Sigmoid colon (tissue), 7 donors: ENCODE measurements around the gene CC2D2A. TPM values are rescaled to one million over a fixed set of nuclear protein-coding genes. Genes with fewer than 3 reads are reported as not detected.
"Not testable (repeated sequence)": the region's sequence is repeated elsewhere in the genome, so short reads cannot be mapped to it uniquely, and the experiment has no call there.

Experiments used
- DNase-seq: peaks from one replicate; pipeline ENCODE4 v3.0.0-alpha.2; 2019
- H3K27ac ChIP-seq, 4 donors: fragments of 200-600 bp; sonication (generic); one replicate each; pipeline ENCODE4 v1.5.1; 2016 to 2019; ENCODE audit warnings: mild to moderate bottlenecking in 1 of 4
- H3K27me3 ChIP-seq, 3 donors: fragments of 200-600 bp; sonication (generic); one replicate each; pipeline ENCODE4 v1.5.1; 2019; ENCODE audit warnings: mild to moderate bottlenecking in 1 of 3
- H3K36me3 ChIP-seq, 4 donors: fragments of 200-600 bp; sonication (generic); one replicate each; pipeline ENCODE4 v1.5.1; 2016 to 2019
- H3K4me1 ChIP-seq, 4 donors: fragments of 200-600 bp; sonication (generic); one replicate each; pipeline ENCODE4 v1.5.1; 2017 to 2019
- H3K4me3 ChIP-seq, 4 donors: fragments of 200-600 bp; sonication (generic); one replicate each; pipeline ENCODE4 v1.5.1; 2017 to 2019; ENCODE audit warnings: mild to moderate bottlenecking in 2 of 4, moderate library complexity in 1 of 4
- H3K9me3 ChIP-seq, 4 donors: fragments of 200-600 bp in 3 of 4; sonication (generic) in 3 of 4; one replicate each; pipeline versions ENCODE4 v1.5.1 to v1.6.1; 2013 to 2019
- CTCF ChIP-seq, 4 experiments: fragments of 450-650 bp in 3 of 4; fragments of 200-600 bp in 1 of 4; IDR thresholded peaks; one replicate each; pipeline ENCODE4 v1.5.1; 2016 to 2019; ENCODE audit warnings: antibody characterized with exemption in 4 of 4, mild to moderate bottlenecking in 3 of 4, moderate library complexity in 2 of 4
- EP300 ChIP-seq, 4 donors: sonication (generic); formaldehyde crosslinking; IDR thresholded peaks; one replicate each; pipeline ENCODE4 v1.6.1; 2017; ENCODE audit warnings: antibody characterized with exemption in 4 of 4
- POLR2A ChIP-seq, 2 donors: fragments of 450-650 bp; IDR thresholded peaks; one replicate each; pipeline ENCODE4 v1.6.1; 2016; ENCODE audit warnings: antibody characterized with exemption in 2 of 2, mild to moderate bottlenecking in 2 of 2, moderate library complexity in 2 of 2
- POLR2AphosphoS5 ChIP-seq, 4 donors: sonication (generic); formaldehyde crosslinking; IDR thresholded peaks; one replicate each; pipeline ENCODE4 v1.6.1; 2017; ENCODE audit warnings: antibody characterized with exemption in 4 of 4
- WGBS, 2 donors: extraction: QIAGEN DNeasy Blood & Tissue Kit; methylation state at CpG; one replicate each; pipeline ENCODE4 v1.1.7; 2013; 5-methylcytosine and 5-hydroxymethylcytosine counted together
- intact Hi-C: fragments of 100-400 bp; cut with DNase I; formaldehyde crosslinking; loops from one replicate; pipeline ENCODE4 v1.15.1; 2023
- polyA plus RNA-seq, 3 donors: library from polyadenylated mRNA; stranded (reverse); fragments of 200-250 nt; gene quantifications; one replicate each; pipeline ENCODE4 v1.2.3, GENCODE V29; 2013
- total RNA-seq, 4 donors: library from RNA; depleted of rRNA; stranded (reverse); fragments of >200 nt; gene quantifications; one replicate each; pipeline ENCODE4 v1.1.0, GENCODE V29; 2016
- donor health status: healthy with polysubstance abuse.
- donor health status: Bipolar disorder and iron deficiency.
- donor health status: healthy.

CC2D2A gene
- total and polyA plus RNA-seq, 7 donors = 2.5 to 113 (median 41.0) TPM

DNA sequence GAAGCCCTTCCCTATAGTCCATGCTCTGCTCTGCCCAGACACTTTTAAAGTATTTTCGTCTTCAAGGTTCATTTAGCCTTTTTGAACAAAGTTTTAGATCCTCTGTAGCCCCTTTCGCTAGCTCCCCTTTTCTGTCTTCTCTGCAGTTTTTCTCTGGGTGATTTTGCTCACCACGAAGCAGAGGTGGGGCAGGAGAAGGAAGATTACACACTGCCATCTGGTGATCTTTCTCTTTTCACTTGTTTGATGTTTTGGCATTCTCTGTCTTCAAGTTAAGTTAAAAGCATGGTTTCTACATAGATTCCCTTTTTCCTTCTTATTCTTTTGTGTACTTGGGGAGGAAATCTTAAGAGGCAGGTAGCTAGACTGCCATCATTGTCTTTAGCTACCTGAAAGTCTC lies 43.9 kb downstream of the CC2D2A start:
- Histone ChIP-seq H3K9me3 (no peaks in the 10 kb centered on the region), H3K36me3 (peaks cover 15 to 81% (median 35%) of the 10 kb centered on the region in 4 donors), H3K27ac (no peak overlapping the region), H3K27me3 (no peaks in the 10 kb centered on the region), H3K4me3 (no peak overlapping the region), H3K4me1 (no peaks in the 10 kb centered on the region)
- DNase-seq = no peak
- 72 to 89% methylated on average over 3 of the region's 3 CpGs for WGBS, 2 donors
- intact Hi-C loops = no loop called here
- TF ChIP-seq CTCF (IDR thresholded peaks at IDR 0.05) (no peak), POLR2A (IDR thresholded peaks at IDR 0.05) (no peak), EP300 (IDR thresholded peaks at IDR 0.05) (no peak), POLR2AphosphoS5 (IDR thresholded peaks at IDR 0.05) (no peak)

DNA sequence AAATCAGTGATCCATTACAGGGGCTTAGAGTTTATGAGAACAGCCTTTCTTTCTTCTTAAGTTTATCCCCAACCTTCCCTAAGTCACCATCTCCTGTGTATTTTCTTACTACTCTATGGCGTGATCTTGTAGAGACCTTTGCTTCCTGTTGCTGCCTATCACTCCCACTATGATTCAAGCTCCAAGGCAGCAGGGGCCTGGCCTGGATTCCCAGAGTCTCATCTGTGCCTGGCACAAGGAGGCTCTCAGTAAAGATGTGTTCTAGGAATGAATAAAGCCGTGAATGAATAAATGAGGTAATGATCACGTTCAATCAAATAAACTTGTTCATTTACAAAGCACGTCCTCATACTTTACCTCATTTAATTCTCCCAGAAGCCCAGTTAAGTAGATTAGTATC lies 45.4 kb downstream of the CC2D2A start:
- Histone ChIP-seq H3K9me3 (no peaks in the 10 kb centered on the region), H3K27me3 (no peaks in the 10 kb centered on the region), H3K4me3 (no peak overlapping the region), H3K4me1 (no peaks in the 10 kb centered on the region), H3K27ac (no peak overlapping the region), H3K36me3 (peaks cover 15 to 81% (median 45%) of the 10 kb centered on the region in 4 donors)
- TF ChIP-seq CTCF (IDR thresholded peaks at IDR 0.05) (no peak), POLR2AphosphoS5 (IDR thresholded peaks at IDR 0.05) (no peak), EP300 (IDR thresholded peaks at IDR 0.05) (no peak), POLR2A (IDR thresholded peaks at IDR 0.05) (no peak)
- intact Hi-C loops = no loop called here
- WGBS, 2 donors = 93 to 94% methylated on average over 4 of the region's 4 CpGs
- DNase-seq = no peak

DNA sequence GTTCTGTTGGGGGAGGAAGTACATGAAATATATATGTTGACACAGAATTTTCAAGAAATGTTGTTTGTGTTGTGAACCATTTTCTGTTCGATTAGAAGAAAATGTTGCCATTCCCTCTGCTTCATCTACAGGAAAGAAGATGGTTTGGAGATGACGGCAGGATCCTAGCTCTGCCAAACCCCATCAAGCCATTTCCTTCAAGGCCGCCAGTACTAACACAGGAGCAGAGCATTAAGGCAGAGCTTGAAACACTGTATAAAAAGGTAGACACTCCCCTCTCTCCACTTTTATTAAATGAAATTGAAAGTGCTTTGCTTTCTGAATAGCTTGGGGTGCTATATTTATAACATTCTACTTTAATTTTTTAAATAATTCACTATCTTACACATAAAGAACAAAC lies 46.8 kb downstream of the CC2D2A start:
- no peak for TF ChIP-seq POLR2A (IDR thresholded peaks at IDR 0.05)
- no peak for TF ChIP-seq CTCF (IDR thresholded peaks at IDR 0.05)
- TF ChIP-seq POLR2AphosphoS5 (IDR thresholded peaks at IDR 0.05) = no peak
- no peak for TF ChIP-seq EP300 (IDR thresholded peaks at IDR 0.05)
- intact Hi-C loops = no loop called here
- H3K27me3 ChIP-seq = no peaks in the 10 kb centered on the region
- no peaks in the 10 kb centered on the region for H3K4me1 ChIP-seq
- H3K36me3 ChIP-seq = peaks cover 15 to 81% (median 36%) of the 10 kb centered on the region in 4 donors
- no peaks in the 10 kb centered on the region for H3K9me3 ChIP-seq
- 91 to 94% methylated on average over 3 of the region's 3 CpGs for WGBS, 2 donors
- DNase-seq = no peak
- H3K27ac ChIP-seq = no peak overlapping the region
- no peak overlapping the region for H3K4me3 ChIP-seq

DNA sequence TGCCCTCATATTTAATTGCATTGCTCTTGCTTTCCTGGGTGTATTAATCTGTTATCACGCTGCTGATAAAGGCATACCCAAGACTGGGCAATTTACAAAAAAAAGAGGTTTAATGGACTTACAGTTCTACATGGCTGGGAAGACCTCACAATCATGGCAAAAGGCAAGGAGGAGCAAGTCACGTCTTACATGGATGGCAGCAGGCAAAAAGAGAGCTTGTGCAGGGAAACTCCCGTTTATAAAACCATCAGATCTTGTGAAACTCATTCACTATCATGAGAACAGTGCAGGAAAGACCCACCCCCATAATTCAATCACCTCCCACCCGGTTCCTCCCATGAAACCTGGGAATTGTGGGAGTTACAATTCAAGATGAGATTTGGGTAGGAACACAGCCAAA lies 48.0 kb downstream of the CC2D2A start:
- H3K27me3 ChIP-seq, H3K27ac ChIP-seq, intact Hi-C loops, H3K9me3 ChIP-seq, DNase-seq, H3K4me1 ChIP-seq, H3K4me3 ChIP-seq: not testable (repeated sequence)
- 90 to 95% methylated on average over 4 of the region's 4 CpGs for WGBS, 2 donors
- H3K36me3 ChIP-seq = peaks cover 15 to 74% (median 33%) of the 10 kb centered on the region in 4 donors

DNA sequence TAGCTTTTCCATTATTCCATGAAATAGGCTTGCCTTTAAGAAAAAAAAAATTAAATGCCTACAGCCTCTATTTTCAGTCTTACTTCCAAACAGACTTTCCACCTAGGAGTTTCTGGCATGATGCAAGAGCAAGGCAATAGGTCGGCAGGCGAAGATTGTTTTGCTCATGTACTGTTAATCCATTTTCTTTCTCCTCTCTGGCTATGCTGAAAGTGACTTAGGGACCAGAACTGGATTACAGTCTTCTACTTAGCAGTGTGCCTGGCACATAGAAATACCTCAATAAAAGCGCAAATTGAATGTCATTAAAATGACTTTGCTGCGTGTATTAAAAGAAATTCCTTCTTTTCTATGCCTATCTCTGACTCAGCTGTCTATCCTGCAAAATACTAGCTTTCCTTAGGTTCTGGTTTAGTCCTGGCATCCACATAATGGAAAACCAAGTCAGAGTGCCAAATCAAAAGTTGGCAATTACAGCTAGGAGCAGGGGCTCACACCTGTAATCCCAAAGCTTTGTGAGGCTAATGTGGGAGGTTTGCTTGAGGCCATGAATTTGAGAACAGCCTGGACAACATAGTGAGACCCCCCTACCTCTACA lies 51.9 kb downstream of the CC2D2A start:
- DNase-seq = no peak
- no peak for TF ChIP-seq POLR2AphosphoS5 (IDR thresholded peaks at IDR 0.05)
- TF ChIP-seq POLR2A (IDR thresholded peaks at IDR 0.05) = no peak
- no peak overlapping the region for H3K4me3 ChIP-seq
- H3K4me1 ChIP-seq = no peaks in the 10 kb centered on the region
- H3K36me3 ChIP-seq = peaks cover 5 to 59% (median 28%) of the 10 kb centered on the region in 4 donors
- no peak overlapping the region for H3K27ac ChIP-seq
- H3K27me3 ChIP-seq = no peaks in the 10 kb centered on the region
- no peaks in the 10 kb centered on the region for H3K9me3 ChIP-seq
- intact Hi-C loops = no loop called here
- 93 to 96% methylated on average over 4 of the region's 4 CpGs for WGBS, 2 donors

GRCh38 chr4:15525080-15525479 lies 55.4 kb downstream of the CC2D2A start:
- Histone ChIP-seq H3K36me3 (peaks cover 0 to 49% (median 9%) of the 10 kb centered on the region in 4 donors), H3K27ac (no peak overlapping the region), H3K9me3 (no peaks in the 10 kb centered on the region), H3K4me3 (no peak overlapping the region), H3K27me3 (no peaks in the 10 kb centered on the region), H3K4me1 (no peaks in the 10 kb centered on the region)
- intact Hi-C loops = no loop called here
- no peak for TF ChIP-seq POLR2A (IDR thresholded peaks at IDR 0.05)
- no peak for TF ChIP-seq POLR2AphosphoS5 (IDR thresholded peaks at IDR 0.05)
- TF ChIP-seq CTCF (IDR thresholded peaks at IDR 0.05) = no peak
- TF ChIP-seq EP300 (IDR thresholded peaks at IDR 0.05) = no peak
- 63 to 83% methylated on average over 2 of the region's 2 CpGs for WGBS, 2 donors
- no peak for DNase-seq
